DMS 273 (cell line): ENCODE results near the gene NAPEPLD.
"Not testable (repeated sequence)": the region's sequence is repeated elsewhere in the genome, so short reads cannot be mapped to it uniquely, and the experiment has no call there.

Source experiments
- DNase-seq: peaks from one replicate; lab custom pipeline; 2025; ENCODE audit not compliant: unreplicated experiment; lab: John Stamatoyannopoulos, UW

NAPEPLD gene

GRCh38 chr7:103068414-103069403 lies 80.2 kb downstream of the NAPEPLD start:
- DNase-seq = no peak

DNA sequence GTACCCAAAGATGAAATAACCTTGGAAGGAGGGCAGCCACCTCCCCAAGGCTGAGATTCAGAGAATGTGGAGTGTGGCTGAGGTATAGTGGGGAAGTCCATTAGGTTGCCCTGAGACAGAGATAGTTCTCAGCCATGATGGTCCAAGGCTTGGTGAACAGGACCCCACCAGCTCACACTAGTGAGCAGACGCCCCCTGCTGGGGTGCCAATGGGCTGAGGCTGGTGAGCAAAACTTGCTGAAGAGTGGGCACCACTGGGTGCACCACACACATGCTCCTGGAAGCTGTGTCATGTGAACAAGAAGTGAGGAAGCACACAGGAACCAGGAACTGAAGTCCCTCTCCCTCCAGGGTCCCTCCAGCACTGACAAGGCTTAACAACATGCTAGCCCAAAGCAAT lies 83.2 kb downstream of the NAPEPLD start:
- peak; percentile 81 for DNase-seq

- DNase-seq = peak; percentile 21
Measured at GRCh38 chr7:103063895-103064294, 85.0 kb downstream of the NAPEPLD start.

DNA sequence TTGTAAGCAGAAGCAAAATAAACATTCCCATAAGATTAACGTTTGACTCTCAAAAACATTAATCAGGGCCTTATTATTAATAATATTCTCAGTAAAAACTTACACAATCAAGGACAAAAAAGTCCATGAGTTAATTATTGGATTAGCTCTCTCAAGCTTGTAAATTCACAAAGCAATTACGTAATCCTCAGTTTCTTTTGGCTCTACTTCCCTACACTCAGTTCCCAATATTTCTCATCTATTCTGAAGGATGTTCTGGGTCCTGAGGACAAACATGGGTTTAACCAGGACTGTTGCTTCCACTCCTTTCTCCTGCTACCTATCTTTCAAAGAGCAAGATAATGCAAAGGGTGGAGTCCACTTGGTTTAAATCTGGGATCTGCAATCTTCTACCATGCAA lies 89.4 kb downstream of the NAPEPLD start:
- no peak for DNase-seq

DNA sequence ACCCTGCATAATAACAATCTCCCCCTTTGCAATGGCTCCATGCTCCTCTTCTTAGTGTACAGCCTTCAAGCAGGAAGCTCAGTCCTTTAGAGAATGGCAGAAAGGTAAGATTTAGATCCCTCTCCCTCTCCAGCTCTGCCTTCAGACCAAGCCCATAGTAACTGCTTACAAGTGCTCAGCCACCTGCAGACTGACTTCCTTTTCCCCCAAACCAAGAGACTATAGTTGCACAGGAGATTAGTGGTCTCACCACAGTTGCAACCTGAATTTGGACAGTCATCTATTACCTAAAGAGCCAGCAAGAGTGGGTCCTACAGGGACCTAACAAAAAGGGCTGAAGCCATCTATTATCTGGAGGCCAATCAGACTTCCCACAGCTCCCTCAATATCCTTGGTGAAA lies 90.8 kb downstream of the NAPEPLD start:
- no peak for DNase-seq

- DNase-seq = not testable (repeated sequence)
Measured at GRCh38 chr7:103056006-103056405, 92.9 kb downstream of the NAPEPLD start.

- no peak for DNase-seq
Measured at GRCh38 chr7:103051519-103051918, 97.4 kb downstream of the NAPEPLD start.
